Rectal smooth muscle tissue (tissue), 1 donor: ENCODE measurements around the gene RRAGD.

Source experiments
- H3K27ac ChIP-seq: one replicate; pipeline ENCODE4 v1.7.0; 2013; ENCODE audit warnings: low read depth, low read length, inconsistent platforms
- H3K27me3 ChIP-seq: one replicate; pipeline ENCODE4 v1.7.0; 2013; ENCODE audit warnings: low read length; ENCODE audit not compliant: control insufficient read depth, insufficient read depth
- H3K36me3 ChIP-seq: one replicate; pipeline ENCODE4 v1.7.0; 2013; ENCODE audit warnings: low read length; ENCODE audit not compliant: control insufficient read depth, insufficient read depth
- H3K4me1 ChIP-seq: one replicate; pipeline ENCODE4 v1.7.0; 2013; ENCODE audit warnings: low read length; ENCODE audit not compliant: control insufficient read depth, insufficient read depth
- H3K4me3 ChIP-seq: one replicate; pipeline ENCODE4 v1.7.0; 2013; ENCODE audit warnings: low read length
- H3K9ac ChIP-seq: one replicate; pipeline ENCODE4 v1.7.0; 2013; ENCODE audit warnings: low read length

RRAGD gene

DNA sequence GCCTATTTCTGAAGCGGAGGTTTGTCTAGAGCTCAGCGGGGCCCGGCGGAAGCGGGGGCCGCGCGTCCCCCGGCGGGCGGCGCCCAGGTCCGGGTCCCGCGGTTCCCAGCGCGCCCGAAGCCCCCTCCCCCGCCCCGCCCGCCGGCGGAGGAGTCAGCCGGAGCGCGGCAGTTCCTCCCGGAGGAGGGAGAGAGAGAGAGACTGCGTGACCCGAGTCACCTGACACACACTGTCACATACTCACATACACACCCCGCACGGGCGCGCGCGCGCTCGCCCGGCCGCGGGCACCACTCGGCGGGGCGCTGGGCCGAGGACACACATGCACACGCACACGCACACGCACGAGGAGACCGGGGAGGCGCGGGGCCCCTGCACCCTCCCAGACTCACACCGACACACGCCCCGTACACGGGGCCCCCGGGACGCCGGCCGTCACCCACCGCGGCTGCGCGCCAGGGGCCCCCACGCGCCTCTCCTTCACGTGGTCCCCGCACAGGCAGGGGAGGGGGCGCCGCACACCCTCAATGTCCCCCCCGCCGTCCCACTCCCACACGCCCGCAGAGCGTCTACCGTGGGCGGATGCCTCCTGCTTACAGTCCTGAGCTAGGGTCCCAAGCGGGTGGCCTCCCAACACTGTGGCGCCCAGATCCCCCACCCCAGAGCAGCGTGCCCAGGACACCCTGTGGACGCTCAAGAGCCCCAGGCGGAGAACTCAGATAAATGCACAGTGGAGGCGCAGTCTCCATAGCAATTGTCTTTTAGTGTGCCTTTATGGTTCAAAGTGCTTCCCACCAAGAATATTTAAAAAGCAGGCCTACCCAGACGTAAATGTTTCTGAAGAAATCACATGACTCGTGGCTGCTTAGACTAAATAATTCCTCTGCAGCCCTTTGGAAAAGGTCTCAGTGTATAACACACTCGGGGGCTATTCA, at the start of gene RRAGD:
Gene RRAGD (minus strand): TSS at position 203 of the 935 bp plus-strand sequence. CDS start 280 bp downstream, outside the sequence.
- peak within 1 kb of the TSS; percentile 86 for H3K4me3 ChIP-seq
- no peaks in the 10 kb centered on the region for H3K4me1 ChIP-seq
- no peaks in the 10 kb centered on the region for H3K36me3 ChIP-seq
- H3K9ac ChIP-seq = peak within 1 kb of the TSS; percentile 40
- H3K27ac ChIP-seq = peak within 1 kb of the TSS; percentile 45
- no peaks in the 10 kb centered on the region for H3K27me3 ChIP-seq

- Histone ChIP-seq H3K9ac (no peak overlapping the region), H3K36me3 (no peaks in the 10 kb centered on the region), H3K4me1 (no peaks in the 10 kb centered on the region), H3K4me3 (no peak overlapping the region), H3K27ac (no peak overlapping the region), H3K27me3 (no peaks in the 10 kb centered on the region)
These were observed 48.6 kb upstream of the RRAGD start for GRCh38 chr6:89460713-89461112.

DNA sequence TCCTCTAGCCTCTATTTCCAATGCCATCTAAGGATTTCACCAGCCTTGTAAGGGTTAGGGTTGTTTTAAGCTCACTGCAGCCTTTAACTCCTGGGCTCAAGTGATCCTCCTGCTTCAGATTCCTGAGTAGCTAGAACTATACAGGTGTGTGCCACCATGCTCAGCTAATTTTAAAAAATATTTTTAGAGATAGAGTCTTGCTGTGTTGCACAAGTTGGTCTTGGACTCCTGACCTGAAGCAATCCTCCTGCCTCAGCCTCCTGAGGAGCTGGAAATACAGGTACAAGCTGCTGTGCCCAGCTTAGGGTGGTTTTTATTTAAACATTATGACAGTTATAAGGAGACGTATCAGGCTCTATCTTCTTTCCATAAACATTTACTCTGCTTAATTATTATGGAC, 47.4 kb upstream of the RRAGD start:
- Histone ChIP-seq H3K27ac (no peak overlapping the region), H3K4me3 (no peak overlapping the region), H3K27me3 (no peaks in the 10 kb centered on the region), H3K9ac (no peak overlapping the region), H3K36me3 (no peaks in the 10 kb centered on the region), H3K4me1 (no peaks in the 10 kb centered on the region)

GRCh38 chr6:89458704-89459103, 46.6 kb upstream of the RRAGD start:
- no peaks in the 10 kb centered on the region for H3K27me3 ChIP-seq

DNA sequence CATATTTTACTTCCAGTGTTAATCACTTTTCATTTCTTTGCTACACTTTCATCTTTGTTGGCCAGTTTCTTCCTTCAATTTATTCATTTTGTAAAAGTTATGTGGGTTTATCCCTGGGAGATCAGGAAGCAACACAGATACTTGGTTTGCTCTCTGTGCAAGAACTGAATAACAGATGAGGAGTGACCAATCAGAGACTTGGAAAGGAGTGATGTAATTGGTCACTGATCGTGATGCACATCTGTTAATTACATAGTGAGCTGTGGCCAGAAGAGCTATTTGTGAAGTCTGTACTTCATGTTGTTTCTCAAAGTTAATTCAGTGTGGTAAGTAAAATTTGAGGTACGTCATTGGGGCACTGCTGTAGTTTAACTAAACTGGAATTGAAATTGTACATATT, 42.2 kb upstream of the RRAGD start:
- no peaks in the 10 kb centered on the region for H3K27me3 ChIP-seq
- no peak overlapping the region for H3K9ac ChIP-seq
- H3K27ac ChIP-seq = no peak overlapping the region
- no peak overlapping the region for H3K4me3 ChIP-seq
- H3K4me1 ChIP-seq = no peaks in the 10 kb centered on the region
- H3K36me3 ChIP-seq = no peaks in the 10 kb centered on the region

More at GRCh38 chr6:89458704-89459103, 46.6 kb upstream of the RRAGD start:
- no peaks in the 10 kb centered on the region for H3K4me1 ChIP-seq
- H3K4me3 ChIP-seq = no peak overlapping the region
- no peak overlapping the region for H3K9ac ChIP-seq
- H3K27ac ChIP-seq = no peak overlapping the region
- H3K36me3 ChIP-seq = no peaks in the 10 kb centered on the region

DNA sequence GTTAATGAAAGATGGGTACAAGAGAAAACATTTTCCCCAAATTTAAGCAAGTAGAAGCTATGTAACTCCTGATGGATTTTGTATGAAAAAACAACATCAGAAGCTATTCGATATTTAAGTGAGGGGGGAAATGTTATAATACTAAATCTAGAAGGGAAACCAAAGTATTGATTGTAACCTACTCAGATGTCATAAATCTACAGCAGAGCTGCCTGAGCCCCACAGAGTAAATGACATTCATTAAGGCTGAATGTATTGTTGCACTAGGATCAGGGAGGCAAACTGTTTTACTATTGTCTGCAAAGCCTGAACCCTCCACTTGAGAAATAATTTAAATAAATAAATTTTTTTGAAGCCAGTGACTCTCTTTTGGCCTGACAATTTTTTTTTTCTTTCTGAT, 40.2 kb upstream of the RRAGD start:
- H3K4me1 ChIP-seq = no peaks in the 10 kb centered on the region
- no peak overlapping the region for H3K27ac ChIP-seq
- no peak overlapping the region for H3K9ac ChIP-seq
- no peaks in the 10 kb centered on the region for H3K36me3 ChIP-seq
- H3K27me3 ChIP-seq = no peaks in the 10 kb centered on the region
- H3K4me3 ChIP-seq = no peak overlapping the region

GRCh38 chr6:89449193-89449592, 37.1 kb upstream of the RRAGD start:
- Histone ChIP-seq H3K4me1 (no peaks in the 10 kb centered on the region), H3K27ac (no peak overlapping the region), H3K9ac (no peak overlapping the region), H3K4me3 (no peak overlapping the region), H3K36me3 (no peaks in the 10 kb centered on the region), H3K27me3 (no peaks in the 10 kb centered on the region)

DNA sequence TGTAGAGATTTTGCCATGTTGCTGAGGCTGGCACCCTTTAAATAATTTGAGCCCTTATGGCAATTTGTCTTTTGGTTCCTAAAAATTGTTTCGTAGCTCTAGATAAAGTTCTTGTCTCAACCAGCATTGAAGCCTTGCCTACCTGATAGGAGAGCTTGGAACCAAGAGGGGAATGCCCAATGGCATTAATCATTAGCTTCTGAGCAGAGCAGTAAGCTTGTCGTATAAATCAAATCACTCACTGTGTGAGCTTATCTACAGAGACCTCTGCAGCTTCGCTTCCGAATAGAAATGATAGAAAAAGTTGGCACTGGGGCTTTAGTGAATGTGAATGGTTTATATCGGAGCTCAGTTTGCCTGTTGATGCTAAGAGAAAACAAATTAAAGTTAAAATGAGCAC, 31.6 kb upstream of the RRAGD start:
- Histone ChIP-seq H3K4me1 (no peaks in the 10 kb centered on the region), H3K9ac (no peak overlapping the region), H3K27ac (no peak overlapping the region), H3K36me3 (no peaks in the 10 kb centered on the region), H3K27me3 (no peaks in the 10 kb centered on the region), H3K4me3 (no peak overlapping the region)

- Histone ChIP-seq H3K36me3 (no peaks in the 10 kb centered on the region), H3K27ac (no peak overlapping the region), H3K4me3 (no peak overlapping the region), H3K4me1 (no peaks in the 10 kb centered on the region), H3K27me3 (no peaks in the 10 kb centered on the region), H3K9ac (no peak overlapping the region)
These were observed 28.1 kb upstream of the RRAGD start for GRCh38 chr6:89440200-89440599.

DNA sequence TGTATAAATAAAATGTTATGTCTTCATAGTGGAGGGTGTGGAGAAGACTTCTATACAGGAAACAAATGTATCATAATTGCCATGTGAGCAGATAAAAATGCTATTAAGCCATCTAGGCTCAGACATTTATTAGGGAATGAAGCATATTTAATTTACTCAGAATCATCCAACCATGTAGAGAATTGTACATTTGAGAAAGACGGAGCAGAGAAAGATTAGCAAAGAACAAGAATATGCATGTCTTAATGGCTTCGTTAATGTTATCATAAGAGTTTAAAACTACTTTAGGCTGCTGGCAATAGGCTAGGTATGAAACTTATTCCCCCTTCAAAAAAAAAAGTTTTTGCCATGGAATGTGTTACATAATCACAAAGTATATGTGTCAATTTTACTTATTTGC, 26.9 kb upstream of the RRAGD start:
- Histone ChIP-seq H3K36me3 (no peaks in the 10 kb centered on the region), H3K27ac (no peak overlapping the region), H3K4me3 (no peak overlapping the region), H3K9ac (no peak overlapping the region), H3K27me3 (no peaks in the 10 kb centered on the region), H3K4me1 (no peaks in the 10 kb centered on the region)

- Histone ChIP-seq H3K27me3 (no peaks in the 10 kb centered on the region), H3K4me1 (no peaks in the 10 kb centered on the region), H3K4me3 (no peak overlapping the region), H3K27ac (no peak overlapping the region), H3K36me3 (no peaks in the 10 kb centered on the region), H3K9ac (no peak overlapping the region)
These were observed 26.2 kb upstream of the RRAGD start for GRCh38 chr6:89438248-89438647.

- Histone ChIP-seq H3K36me3 (no peaks in the 10 kb centered on the region), H3K27ac (no peak overlapping the region), H3K4me1 (no peaks in the 10 kb centered on the region), H3K27me3 (no peaks in the 10 kb centered on the region), H3K9ac (no peak overlapping the region), H3K4me3 (no peak overlapping the region)
These were observed 24.2 kb upstream of the RRAGD start for GRCh38 chr6:89436226-89436625.

GRCh38 chr6:89434954-89435353, 22.9 kb upstream of the RRAGD start:
- Histone ChIP-seq H3K4me1 (no peaks in the 10 kb centered on the region), H3K4me3 (no peak overlapping the region), H3K36me3 (no peaks in the 10 kb centered on the region), H3K27me3 (no peaks in the 10 kb centered on the region), H3K9ac (no peak overlapping the region), H3K27ac (no peak overlapping the region)
